HCT116 (cell line): ENCODE results near the gene PLGRKT. TPM values are rescaled to one million over a fixed set of nuclear protein-coding genes. Genes with fewer than 3 reads are reported as not detected.

Experiments
- ATAC-seq: fragments of 200-7000 bp; cut with Tn5 transposase; 2 replicates; pipeline ENCODE4 v1.9.1; 2020; ENCODE audit warnings: mild to moderate bottlenecking, moderate library complexity
- BruUV-seq: library from RNA; stranded (reverse); fragments of 400-500 nt; replicated peaks from 2 replicates; lab custom pipeline; 2021; lab: Mats Ljungman, UMichigan
- CTCF ChIA-PET: fragments of 300-600 bp; sonication (Branson Sonifier 250); formaldehyde crosslinking; loops from one replicate; lab custom pipeline; 2021; ENCODE audit warnings: antibody characterized with exemption; lab: Charles Lee
- POLR2A ChIA-PET: fragments of 300-600, 350-600 bp; sonication (Branson Sonifier 250); formaldehyde crosslinking; loops from one replicate; lab custom pipeline; 2021; ENCODE audit warnings: antibody characterized with exemption; lab: Charles Lee
- RAD21 ChIA-PET, 2 experiments: fragments of 300-600 bp; sonication (Branson Sonifier 250); formaldehyde crosslinking; loops; one replicate each; lab custom pipeline; 2023; ENCODE audit warnings: low total read pairs in 2 of 2; ENCODE audit not compliant: uncharacterized antibody in 2 of 2, unreplicated experiment in 2 of 2, low non-redundant PET in 1 of 2; lab: Charles Lee
- DNase-seq: peaks from one replicate; pipeline ENCODE4 v3.0.0-alpha.2; 2010; ENCODE audit warnings: low read depth, low spot score
- H2AFZ ChIP-seq: fragments of 200-600 bp; shearing (Covaris generic), sonication (generic); 2 replicates; pipeline ENCODE4 v1.6.1; 2017; ENCODE audit warnings: low read depth, mixed run types, mixed read lengths, antibody characterized with exemption, low read length; ENCODE audit not compliant: poor library complexity, severe bottlenecking
- H3K27ac ChIP-seq: 2 replicates; pipeline ENCODE4 v1.5.1; 2012; ENCODE audit warnings: low read depth, low read length
- H3K27me3 ChIP-seq: fragments of 200-600 bp; sonication (generic); 2 replicates; pipeline ENCODE4 v1.6.1; 2016; ENCODE audit warnings: mixed run types, low read length, mixed read lengths; ENCODE audit not compliant: insufficient read depth
- H3K36me3 ChIP-seq, 2 experiments: fragments of 200-500 bp in 1 of 2; fragments of 200-600 bp in 1 of 2; sonication (Bioruptor generic) in 1 of 2; sonication (generic) in 1 of 2; 2 replicates each; pipeline versions ENCODE4 v1.5.1 to v1.6.1; 2014 to 2016; ENCODE audit warnings: low read length in 2 of 2, inconsistent platforms in 1 of 2, mixed read lengths in 1 of 2, mixed run types in 1 of 2; ENCODE audit not compliant: insufficient read depth in 2 of 2, control insufficient read depth in 1 of 2
- H3K4me1 ChIP-seq, 2 experiments: fragments of 200-600 bp in 1 of 2; sonication (generic) in 1 of 2; 2 replicates each; pipeline versions ENCODE4 v1.5.1 to v1.6.1; 2012 to 2017; ENCODE audit warnings: low read length in 2 of 2, inconsistent platforms in 1 of 2, mild to moderate bottlenecking in 1 of 2, mixed read lengths in 1 of 2, mixed run types in 1 of 2, moderate library complexity in 1 of 2; ENCODE audit not compliant: insufficient read depth in 2 of 2, control insufficient read depth in 1 of 2
- H3K4me2 ChIP-seq: fragments of 200-600 bp; sonication (generic); 2 replicates; pipeline ENCODE4 v1.6.1; 2017; ENCODE audit warnings: mixed run types, low read length, mixed read lengths
- H3K4me3 ChIP-seq, 2 experiments: fragments of 200-600 bp in 1 of 2; sonication (generic) in 1 of 2; replicated peaks in 1 of 2; 2 replicates each; pipeline ENCODE4 v1.5.1; 2011 to 2016; ENCODE audit warnings: low read length in 2 of 2, control low read depth in 1 of 2, low read depth in 1 of 2, mild to moderate bottlenecking in 1 of 2, mixed read lengths in 1 of 2, mixed run types in 1 of 2
- H3K79me2 ChIP-seq: fragments of 200-600 bp; sonication (generic); 2 replicates; pipeline ENCODE4 v1.6.1; 2017; ENCODE audit warnings: mild to moderate bottlenecking, mixed run types, low read length, moderate library complexity, mixed read lengths; ENCODE audit not compliant: insufficient read depth
- H3K9ac ChIP-seq: fragments of 200-600 bp; sonication (generic); 2 replicates; pipeline ENCODE4 v1.6.1; 2016; ENCODE audit warnings: low read length, mixed read lengths
- H3K9me2 ChIP-seq: fragments of 200-600 bp; sonication (generic), shearing (Covaris generic); 2 replicates; pipeline ENCODE4 v1.6.1; 2017; ENCODE audit warnings: mixed run types, mild to moderate bottlenecking, moderate library complexity; ENCODE audit not compliant: insufficient read depth
- H3K9me3 ChIP-seq, 2 experiments: fragments of 200-500 bp in 1 of 2; fragments of 200-600 bp in 1 of 2; sonication (Bioruptor generic) in 1 of 2; sonication (generic) in 1 of 2; 2 replicates each; pipeline ENCODE4 v1.6.1; 2014 to 2017; ENCODE audit warnings: low read length in 2 of 2, mixed read lengths in 2 of 2, inconsistent platforms in 1 of 2, low read depth in 1 of 2, mild to moderate bottlenecking in 1 of 2, mixed run types in 1 of 2, moderate library complexity in 1 of 2; ENCODE audit not compliant: control insufficient read depth in 1 of 2, insufficient read depth in 1 of 2
- H4K20me1 ChIP-seq: fragments of 200-600 bp; sonication (generic), shearing (Covaris generic); 2 replicates; pipeline ENCODE4 v1.6.1; 2017; ENCODE audit warnings: mixed run types, mild to moderate bottlenecking, moderate library complexity; ENCODE audit not compliant: insufficient read depth
- CBX3 ChIP-seq: IDR thresholded peaks from 2 replicates; pipeline ENCODE4 v1.6.1; 2012; ENCODE audit warnings: low read depth
- CEBPB ChIP-seq: IDR thresholded peaks from 2 replicates; pipeline ENCODE4 v1.6.1; 2012; ENCODE audit warnings: low read depth
- EGR1 ChIP-seq: IDR thresholded peaks from 2 replicates; pipeline ENCODE4 v1.6.1; 2012; ENCODE audit warnings: low read depth
- ELF1 ChIP-seq: IDR thresholded peaks from 2 replicates; pipeline ENCODE4 v1.6.1; 2012; ENCODE audit warnings: low read depth, borderline replicate concordance
- EZH2phosphoT487 ChIP-seq: fragments of 200-600 bp; IDR thresholded peaks from 2 replicates; pipeline ENCODE4 v1.6.1; 2018; ENCODE audit warnings: antibody characterized with exemption, borderline replicate concordance
- POLR2A ChIP-seq: IDR thresholded peaks from 2 replicates; pipeline ENCODE4 v1.7.0; 2011; ENCODE audit warnings: borderline replicate concordance; ENCODE audit not compliant: insufficient read depth, insufficient read length; ENCODE audit errors: extremely low read depth
- POLR2AphosphoS5 ChIP-seq: IDR thresholded peaks from 2 replicates; pipeline ENCODE4 v1.6.1; 2011; ENCODE audit warnings: mild to moderate bottlenecking, low read depth, low read length, moderate library complexity
- RAD21 ChIP-seq: IDR thresholded peaks from 2 replicates; pipeline ENCODE4 v1.6.1; 2012; ENCODE audit warnings: low read depth, mild to moderate bottlenecking
- ZNF274 ChIP-seq: fragments of 200-500 bp; sonication (Bioruptor generic); IDR thresholded peaks from 2 replicates; pipeline ENCODE4 v1.6.1; 2014; ENCODE audit warnings: mild to moderate bottlenecking, low read depth, low read length, inconsistent platforms
- intact Hi-C: fragments of 100-400 bp; cut with micrococcal nuclease; formaldehyde crosslinking; loops from 2 replicates; pipeline ENCODE4 v1.10.0; 2022
- total RNA-seq: library from RNA; stranded (reverse); gene quantifications from one replicate; pipeline ENCODE4 v1.2.1, GENCODE V29; 2021; ENCODE audit not compliant: unreplicated experiment
- TF ChIP-seq, protein P1 (sequence below): IDR thresholded peaks from 2 replicates; pipeline ENCODE4 v1.6.1; 2012
- TF ChIP-seq, protein P2 (sequence below): IDR thresholded peaks from 2 replicates; pipeline ENCODE4 v1.6.1; 2011; ENCODE audit warnings: mild to moderate bottlenecking, low read length, moderate library complexity; ENCODE audit not compliant: insufficient replicate concordance; ENCODE audit errors: extremely low read depth
- TF ChIP-seq, protein P3 (sequence below): IDR thresholded peaks from 2 replicates; pipeline ENCODE4 v1.6.1; 2012
- TF ChIP-seq, protein P4 (sequence below): IDR thresholded peaks from 2 replicates; pipeline ENCODE4 v1.6.1; 2012; ENCODE audit warnings: low read depth

Gene PLGRKT
- total RNA-seq, 1 experiment from 2014 or later = 23.8 TPM

DNA sequence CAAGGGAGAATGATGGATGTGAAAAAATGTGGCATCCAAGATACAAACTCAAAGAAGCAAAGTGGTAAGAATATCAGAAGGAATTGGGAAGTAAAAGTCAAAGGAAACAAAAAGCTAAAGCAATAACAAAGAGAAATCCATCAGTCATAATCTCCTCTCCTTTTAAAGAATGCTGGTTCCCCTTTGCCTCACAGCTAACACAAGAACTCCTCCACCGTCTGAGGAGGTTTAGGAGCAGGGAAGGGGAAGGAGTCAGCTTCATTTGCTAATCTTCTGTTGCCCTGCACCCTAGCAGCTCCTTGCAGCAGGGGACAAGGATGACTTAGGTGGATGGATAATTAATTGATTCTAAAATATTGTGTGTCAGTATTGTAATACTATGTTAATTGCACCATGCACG lies 29.0 kb upstream of the PLGRKT start:
- ChIA-PET POLR2A (no interaction called here), CTCF (interaction anchor here (1.6 kb wide), 1 partner anchor 17 kb away, joined by 3 read pairs; the partner anchor contains the start of gene CD274), RAD21 (no interaction called here)
- BruUV-seq = no TSS peak
- intact Hi-C loops = no loop called here
- Histone ChIP-seq H3K4me2 (no peak overlapping the region), H3K4me1 (no peaks in the 10 kb centered on the region), H3K79me2 (no peaks in the 10 kb centered on the region), H3K36me3 (no peaks in the 10 kb centered on the region), H3K4me3 (no peak overlapping the region), H3K27ac (no peak overlapping the region), H3K9me2 (no peaks in the 10 kb centered on the region), H3K9ac (no peak overlapping the region), H3K9me3 (no peaks in the 10 kb centered on the region), H2AFZ (no peak overlapping the region), H3K27me3 (no peaks in the 10 kb centered on the region), H4K20me1 (no peaks in the 10 kb centered on the region)
- DNase-seq = no peak
- no peak for ATAC-seq
- TF ChIP-seq EGR1 = no peak
- TF ChIP-seq, protein P1, sequence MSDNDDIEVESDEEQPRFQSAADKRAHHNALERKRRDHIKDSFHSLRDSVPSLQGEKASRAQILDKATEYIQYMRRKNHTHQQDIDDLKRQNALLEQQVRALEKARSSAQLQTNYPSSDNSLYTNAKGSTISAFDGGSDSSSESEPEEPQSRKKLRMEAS = no peak
- no peak for TF ChIP-seq POLR2AphosphoS5
- no peak for TF ChIP-seq POLR2A
- no peak for TF ChIP-seq CBX3
- TF ChIP-seq, protein P2, sequence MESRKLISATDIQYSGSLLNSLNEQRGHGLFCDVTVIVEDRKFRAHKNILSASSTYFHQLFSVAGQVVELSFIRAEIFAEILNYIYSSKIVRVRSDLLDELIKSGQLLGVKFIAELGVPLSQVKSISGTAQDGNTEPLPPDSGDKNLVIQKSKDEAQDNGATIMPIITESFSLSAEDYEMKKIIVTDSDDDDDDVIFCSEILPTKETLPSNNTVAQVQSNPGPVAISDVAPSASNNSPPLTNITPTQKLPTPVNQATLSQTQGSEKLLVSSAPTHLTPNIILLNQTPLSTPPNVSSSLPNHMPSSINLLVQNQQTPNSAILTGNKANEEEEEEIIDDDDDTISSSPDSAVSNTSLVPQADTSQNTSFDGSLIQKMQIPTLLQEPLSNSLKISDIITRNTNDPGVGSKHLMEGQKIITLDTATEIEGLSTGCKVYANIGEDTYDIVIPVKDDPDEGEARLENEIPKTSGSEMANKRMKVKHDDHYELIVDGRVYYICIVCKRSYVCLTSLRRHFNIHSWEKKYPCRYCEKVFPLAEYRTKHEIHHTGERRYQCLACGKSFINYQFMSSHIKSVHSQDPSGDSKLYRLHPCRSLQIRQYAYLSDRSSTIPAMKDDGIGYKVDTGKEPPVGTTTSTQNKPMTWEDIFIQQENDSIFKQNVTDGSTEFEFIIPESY = no peak
- TF ChIP-seq, protein P3, sequence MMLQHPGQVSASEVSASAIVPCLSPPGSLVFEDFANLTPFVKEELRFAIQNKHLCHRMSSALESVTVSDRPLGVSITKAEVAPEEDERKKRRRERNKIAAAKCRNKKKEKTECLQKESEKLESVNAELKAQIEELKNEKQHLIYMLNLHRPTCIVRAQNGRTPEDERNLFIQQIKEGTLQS = no peak
- no peak for TF ChIP-seq RAD21
- no peak for TF ChIP-seq CEBPB
- no peak for TF ChIP-seq ELF1
- TF ChIP-seq ZNF274 = no peak
- no peak for TF ChIP-seq EZH2phosphoT487
- TF ChIP-seq, protein P4, sequence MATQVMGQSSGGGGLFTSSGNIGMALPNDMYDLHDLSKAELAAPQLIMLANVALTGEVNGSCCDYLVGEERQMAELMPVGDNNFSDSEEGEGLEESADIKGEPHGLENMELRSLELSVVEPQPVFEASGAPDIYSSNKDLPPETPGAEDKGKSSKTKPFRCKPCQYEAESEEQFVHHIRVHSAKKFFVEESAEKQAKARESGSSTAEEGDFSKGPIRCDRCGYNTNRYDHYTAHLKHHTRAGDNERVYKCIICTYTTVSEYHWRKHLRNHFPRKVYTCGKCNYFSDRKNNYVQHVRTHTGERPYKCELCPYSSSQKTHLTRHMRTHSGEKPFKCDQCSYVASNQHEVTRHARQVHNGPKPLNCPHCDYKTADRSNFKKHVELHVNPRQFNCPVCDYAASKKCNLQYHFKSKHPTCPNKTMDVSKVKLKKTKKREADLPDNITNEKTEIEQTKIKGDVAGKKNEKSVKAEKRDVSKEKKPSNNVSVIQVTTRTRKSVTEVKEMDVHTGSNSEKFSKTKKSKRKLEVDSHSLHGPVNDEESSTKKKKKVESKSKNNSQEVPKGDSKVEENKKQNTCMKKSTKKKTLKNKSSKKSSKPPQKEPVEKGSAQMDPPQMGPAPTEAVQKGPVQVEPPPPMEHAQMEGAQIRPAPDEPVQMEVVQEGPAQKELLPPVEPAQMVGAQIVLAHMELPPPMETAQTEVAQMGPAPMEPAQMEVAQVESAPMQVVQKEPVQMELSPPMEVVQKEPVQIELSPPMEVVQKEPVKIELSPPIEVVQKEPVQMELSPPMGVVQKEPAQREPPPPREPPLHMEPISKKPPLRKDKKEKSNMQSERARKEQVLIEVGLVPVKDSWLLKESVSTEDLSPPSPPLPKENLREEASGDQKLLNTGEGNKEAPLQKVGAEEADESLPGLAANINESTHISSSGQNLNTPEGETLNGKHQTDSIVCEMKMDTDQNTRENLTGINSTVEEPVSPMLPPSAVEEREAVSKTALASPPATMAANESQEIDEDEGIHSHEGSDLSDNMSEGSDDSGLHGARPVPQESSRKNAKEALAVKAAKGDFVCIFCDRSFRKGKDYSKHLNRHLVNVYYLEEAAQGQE = no peak
